Vagina (tissue), 2 donors: ENCODE data around the gene BTNL9. TPM values are rescaled to one million over a fixed set of nuclear protein-coding genes. Genes with fewer than 3 reads are reported as not detected.

Experiments
- DNase-seq, 2 donors: peaks; one replicate each; pipeline ENCODE4 v3.0.0-alpha.2; 2017; ENCODE audit errors: extremely low spot score in 2 of 2
- H3K27ac ChIP-seq: fragments of 200-600 bp; sonication (generic); one replicate; pipeline ENCODE4 v1.5.1; 2019
- H3K27me3 ChIP-seq: fragments of 200-600 bp; sonication (generic); one replicate; pipeline ENCODE4 v1.5.1; 2019
- H3K36me3 ChIP-seq, 2 donors: fragments of 200-600 bp; sonication (generic); one replicate each; pipeline ENCODE4 v1.5.1; 2017 to 2019
- H3K4me1 ChIP-seq: fragments of 200-600 bp; sonication (generic); one replicate; pipeline ENCODE4 v1.5.1; 2019
- H3K4me3 ChIP-seq, 2 donors: fragments of 200-600 bp; sonication (generic); 1 replicate in 1 of 2; 2 replicates in 1 of 2; pipeline ENCODE4 v1.5.1; 2016 to 2019
- H3K9me3 ChIP-seq: fragments of 200-600 bp; sonication (generic); one replicate; pipeline ENCODE4 v1.5.1; 2019
- POLR2A ChIP-seq, 2 donors: fragments of 450-650 bp; IDR thresholded peaks; one replicate each; pipeline ENCODE4 v1.6.1; 2017; ENCODE audit warnings: antibody characterized with exemption in 2 of 2, mild to moderate bottlenecking in 2 of 2, moderate library complexity in 2 of 2
- POLR2AphosphoS5 ChIP-seq, 2 donors: sonication (generic); formaldehyde crosslinking; IDR thresholded peaks; one replicate each; pipeline ENCODE4 v1.9.0; 2017; ENCODE audit warnings: antibody characterized with exemption in 2 of 2, mild to moderate bottlenecking in 2 of 2, low read depth in 1 of 2; ENCODE audit not compliant: insufficient read depth in 1 of 2
- intact Hi-C: fragments of 100-400 bp; cut with DNase I; formaldehyde crosslinking; loops from one replicate; pipeline ENCODE4 v1.15.1; 2023
- total RNA-seq: library from RNA; depleted of rRNA; stranded (reverse); fragments of >200 nt; gene quantifications from one replicate; pipeline ENCODE4 v1.2.3, GENCODE V29; 2016
- TF ChIP-seq, protein P1 (sequence below), 3 experiments: fragments of 450-650 bp in 2 of 3; fragments of 200-600 bp in 1 of 3; sonication (generic) in 1 of 3; IDR thresholded peaks; one replicate each; pipeline ENCODE4 v1.5.1; 2017 to 2019; ENCODE audit warnings: antibody characterized with exemption in 3 of 3, mild to moderate bottlenecking in 2 of 3, moderate library complexity in 2 of 3

The BTNL9 gene
- total RNA-seq, 1 donor from 2014 or later: 34.1 TPM

- intact Hi-C loops: no loop called here
- no peaks in the 10 kb centered on the region for H3K9me3 ChIP-seq
- peaks cover 20% of the 10 kb centered on the region for H3K4me1 ChIP-seq
- peak overlapping the region in 1 of 2 donors; percentile 49 for H3K4me3 ChIP-seq
- peaks cover 11% of the 10 kb centered on the region for H3K27me3 ChIP-seq
- DNase-seq: peak in 1 of 2 donors; percentile 16
- no peaks in the 10 kb centered on the region for H3K36me3 ChIP-seq
- no peak for TF ChIP-seq POLR2AphosphoS5 (IDR thresholded peaks at IDR 0.05; ENCODE audit: insufficient read depth in 1 of 2, low read depth in 1 of 2)
- TF ChIP-seq, protein P1, sequence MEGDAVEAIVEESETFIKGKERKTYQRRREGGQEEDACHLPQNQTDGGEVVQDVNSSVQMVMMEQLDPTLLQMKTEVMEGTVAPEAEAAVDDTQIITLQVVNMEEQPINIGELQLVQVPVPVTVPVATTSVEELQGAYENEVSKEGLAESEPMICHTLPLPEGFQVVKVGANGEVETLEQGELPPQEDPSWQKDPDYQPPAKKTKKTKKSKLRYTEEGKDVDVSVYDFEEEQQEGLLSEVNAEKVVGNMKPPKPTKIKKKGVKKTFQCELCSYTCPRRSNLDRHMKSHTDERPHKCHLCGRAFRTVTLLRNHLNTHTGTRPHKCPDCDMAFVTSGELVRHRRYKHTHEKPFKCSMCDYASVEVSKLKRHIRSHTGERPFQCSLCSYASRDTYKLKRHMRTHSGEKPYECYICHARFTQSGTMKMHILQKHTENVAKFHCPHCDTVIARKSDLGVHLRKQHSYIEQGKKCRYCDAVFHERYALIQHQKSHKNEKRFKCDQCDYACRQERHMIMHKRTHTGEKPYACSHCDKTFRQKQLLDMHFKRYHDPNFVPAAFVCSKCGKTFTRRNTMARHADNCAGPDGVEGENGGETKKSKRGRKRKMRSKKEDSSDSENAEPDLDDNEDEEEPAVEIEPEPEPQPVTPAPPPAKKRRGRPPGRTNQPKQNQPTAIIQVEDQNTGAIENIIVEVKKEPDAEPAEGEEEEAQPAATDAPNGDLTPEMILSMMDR (IDR thresholded peaks at IDR 0.05): no peak
- H3K27ac ChIP-seq: no peak overlapping the region
Measured at GRCh38 chr5:181054138-181054537, 14.1 kb downstream of the BTNL9 start.

- intact Hi-C loops: no loop called here
- Histone ChIP-seq H3K27me3 (peaks cover 11% of the 10 kb centered on the region), H3K4me1 (peaks cover 25% of the 10 kb centered on the region)
Measured at GRCh38 chr5:181054871-181055459, 14.9 kb downstream of the BTNL9 start.

GRCh38 chr5:181056431-181056830 lies 16.4 kb downstream of the BTNL9 start:
- Histone ChIP-seq H3K9me3 (no peaks in the 10 kb centered on the region), H3K4me1 (peaks cover 25% of the 10 kb centered on the region), H3K27ac (no peak overlapping the region), H3K36me3 (no peaks in the 10 kb centered on the region), H3K4me3 (no peak overlapping the region), H3K27me3 (peaks cover 11% of the 10 kb centered on the region)
- TF ChIP-seq POLR2AphosphoS5 (IDR thresholded peaks at IDR 0.05; ENCODE audit: insufficient read depth in 1 of 2, low read depth in 1 of 2) (no peak), POLR2A (IDR thresholded peaks at IDR 0.05) (no peak)
- TF ChIP-seq, protein P1 (IDR thresholded peaks at IDR 0.05): no peak
- intact Hi-C loops: no loop called here
- DNase-seq: peak; percentile 37 to 42

More at GRCh38 chr5:181054871-181055459, 14.9 kb downstream of the BTNL9 start:
- DNase-seq: peak in 1 of 2 donors; percentile 49
- no peak overlapping the region for H3K4me3 ChIP-seq
- no peaks in the 10 kb centered on the region for H3K36me3 ChIP-seq
- H3K9me3 ChIP-seq: no peaks in the 10 kb centered on the region
- TF ChIP-seq, protein P1 (IDR thresholded peaks at IDR 0.05): no peak
- TF ChIP-seq POLR2AphosphoS5 (IDR thresholded peaks at IDR 0.05; ENCODE audit: insufficient read depth in 1 of 2, low read depth in 1 of 2) (no peak), POLR2A (IDR thresholded peaks at IDR 0.05) (no peak)
- H3K27ac ChIP-seq: no peak overlapping the region

DNA sequence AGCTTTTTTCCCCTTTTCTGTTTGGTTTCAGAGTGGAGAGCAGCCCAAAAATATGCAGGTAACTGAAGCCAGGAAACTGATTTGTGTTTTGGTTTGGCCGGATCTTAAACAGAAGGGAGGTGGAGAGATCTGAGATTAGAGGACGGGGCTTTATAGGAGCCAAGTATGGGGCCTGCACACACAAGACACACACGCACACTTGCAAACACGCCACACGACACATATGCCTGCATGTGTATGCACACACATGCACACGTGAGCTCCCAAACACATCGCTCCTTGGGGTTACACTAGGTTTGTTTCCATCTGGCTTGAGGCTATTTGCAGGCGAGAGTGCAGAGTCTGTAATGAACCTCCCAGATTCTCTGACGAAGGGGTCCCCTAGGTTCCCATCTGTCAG lies 18.3 kb downstream of the BTNL9 start:
- no peaks in the 10 kb centered on the region for H3K36me3 ChIP-seq
- H3K27me3 ChIP-seq: peaks cover 8% of the 10 kb centered on the region
- TF ChIP-seq, protein P1 (IDR thresholded peaks at IDR 0.05): no peak
- no peak for TF ChIP-seq POLR2AphosphoS5 (IDR thresholded peaks at IDR 0.05; ENCODE audit: insufficient read depth in 1 of 2, low read depth in 1 of 2)
- no peak for TF ChIP-seq POLR2A (IDR thresholded peaks at IDR 0.05)
- no peak overlapping the region for H3K4me3 ChIP-seq
- peak in 1 of 2 donors; percentile 44 for DNase-seq
- no peak overlapping the region for H3K27ac ChIP-seq
- no peaks in the 10 kb centered on the region for H3K9me3 ChIP-seq
- intact Hi-C loops: no loop called here
- H3K4me1 ChIP-seq: peaks cover 14% of the 10 kb centered on the region

GRCh38 chr5:181058786-181059296 lies 18.8 kb downstream of the BTNL9 start:
- no peaks in the 10 kb centered on the region for H3K9me3 ChIP-seq
- peaks cover 9% of the 10 kb centered on the region for H3K4me1 ChIP-seq
- DNase-seq: no peak
- no peak overlapping the region for H3K4me3 ChIP-seq
- no peak overlapping the region for H3K27ac ChIP-seq
- H3K36me3 ChIP-seq: no peaks in the 10 kb centered on the region
- H3K27me3 ChIP-seq: peaks cover 3% of the 10 kb centered on the region
- TF ChIP-seq, protein P1 (IDR thresholded peaks at IDR 0.05): no peak
- TF ChIP-seq POLR2A (IDR thresholded peaks at IDR 0.05) (no peak), POLR2AphosphoS5 (IDR thresholded peaks at IDR 0.05; ENCODE audit: insufficient read depth in 1 of 2, low read depth in 1 of 2) (no peak)
- intact Hi-C loops: no loop called here
